ENCODE data around the gene SPATS2.
"Not testable (repeated sequence)": the region's sequence is repeated elsewhere in the genome, so short reads cannot be mapped to it uniquely, and the experiment has no call there.

SPATS2 gene

DNA sequence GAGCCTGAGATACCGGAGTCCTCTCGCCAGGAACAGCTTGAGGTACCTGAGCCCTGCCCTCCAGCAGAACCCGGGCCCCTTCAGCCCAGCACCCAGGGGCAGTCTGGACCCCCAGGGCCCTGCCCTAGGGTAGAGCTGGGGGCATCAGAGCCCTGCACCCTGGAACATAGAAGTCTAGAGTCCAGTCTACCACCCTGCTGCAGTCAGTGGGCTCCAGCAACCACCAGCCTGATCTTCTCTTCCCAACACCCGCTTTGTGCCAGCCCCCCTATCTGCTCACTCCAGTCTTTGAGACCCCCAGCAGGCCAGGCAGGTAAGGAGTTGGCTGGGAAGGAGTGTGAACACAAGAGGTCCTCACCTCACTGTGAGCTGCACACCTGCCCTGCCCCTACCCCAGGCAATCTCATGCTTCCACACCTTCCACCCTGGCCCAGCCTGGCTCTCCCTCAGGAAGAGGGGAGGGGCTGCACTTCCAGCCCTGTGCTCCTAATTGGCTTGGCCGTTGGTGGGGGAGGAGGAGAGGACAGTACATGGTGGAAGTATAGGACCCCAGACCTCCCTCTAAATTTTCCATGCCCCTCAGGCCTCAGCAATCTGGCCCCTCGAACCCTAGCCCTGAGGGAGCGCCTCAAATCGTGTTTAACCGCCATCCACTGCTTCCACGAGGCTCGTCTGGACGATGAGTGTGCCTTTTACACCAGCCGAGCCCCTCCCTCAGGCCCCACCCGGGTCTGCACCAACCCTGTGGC, 36.5 kb upstream of the SPATS2 start:
- DNase-seq = no peak
- in situ Hi-C loops (cut with HindIII; ENCODE audit: low pct_ligation_motif_present, low sequenced_read_pairs) = no loop called here
- H3K27me3 ChIP-seq (replicated peaks) = peaks cover 19% of the 10 kb centered on the region
- H3K4me3 ChIP-seq (ENCODE audit: low read depth, low read length) = no peak overlapping the region
- no peak overlapping the region for H3K27ac ChIP-seq
- H3K36me3 ChIP-seq (replicated peaks) = no peaks in the 10 kb centered on the region
- TF ChIP-seq, protein P1, sequence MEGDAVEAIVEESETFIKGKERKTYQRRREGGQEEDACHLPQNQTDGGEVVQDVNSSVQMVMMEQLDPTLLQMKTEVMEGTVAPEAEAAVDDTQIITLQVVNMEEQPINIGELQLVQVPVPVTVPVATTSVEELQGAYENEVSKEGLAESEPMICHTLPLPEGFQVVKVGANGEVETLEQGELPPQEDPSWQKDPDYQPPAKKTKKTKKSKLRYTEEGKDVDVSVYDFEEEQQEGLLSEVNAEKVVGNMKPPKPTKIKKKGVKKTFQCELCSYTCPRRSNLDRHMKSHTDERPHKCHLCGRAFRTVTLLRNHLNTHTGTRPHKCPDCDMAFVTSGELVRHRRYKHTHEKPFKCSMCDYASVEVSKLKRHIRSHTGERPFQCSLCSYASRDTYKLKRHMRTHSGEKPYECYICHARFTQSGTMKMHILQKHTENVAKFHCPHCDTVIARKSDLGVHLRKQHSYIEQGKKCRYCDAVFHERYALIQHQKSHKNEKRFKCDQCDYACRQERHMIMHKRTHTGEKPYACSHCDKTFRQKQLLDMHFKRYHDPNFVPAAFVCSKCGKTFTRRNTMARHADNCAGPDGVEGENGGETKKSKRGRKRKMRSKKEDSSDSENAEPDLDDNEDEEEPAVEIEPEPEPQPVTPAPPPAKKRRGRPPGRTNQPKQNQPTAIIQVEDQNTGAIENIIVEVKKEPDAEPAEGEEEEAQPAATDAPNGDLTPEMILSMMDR (IDR thresholded peaks at IDR 0.05; ENCODE audit: low read depth, low read length, missing control alignments) = no peak

DNA sequence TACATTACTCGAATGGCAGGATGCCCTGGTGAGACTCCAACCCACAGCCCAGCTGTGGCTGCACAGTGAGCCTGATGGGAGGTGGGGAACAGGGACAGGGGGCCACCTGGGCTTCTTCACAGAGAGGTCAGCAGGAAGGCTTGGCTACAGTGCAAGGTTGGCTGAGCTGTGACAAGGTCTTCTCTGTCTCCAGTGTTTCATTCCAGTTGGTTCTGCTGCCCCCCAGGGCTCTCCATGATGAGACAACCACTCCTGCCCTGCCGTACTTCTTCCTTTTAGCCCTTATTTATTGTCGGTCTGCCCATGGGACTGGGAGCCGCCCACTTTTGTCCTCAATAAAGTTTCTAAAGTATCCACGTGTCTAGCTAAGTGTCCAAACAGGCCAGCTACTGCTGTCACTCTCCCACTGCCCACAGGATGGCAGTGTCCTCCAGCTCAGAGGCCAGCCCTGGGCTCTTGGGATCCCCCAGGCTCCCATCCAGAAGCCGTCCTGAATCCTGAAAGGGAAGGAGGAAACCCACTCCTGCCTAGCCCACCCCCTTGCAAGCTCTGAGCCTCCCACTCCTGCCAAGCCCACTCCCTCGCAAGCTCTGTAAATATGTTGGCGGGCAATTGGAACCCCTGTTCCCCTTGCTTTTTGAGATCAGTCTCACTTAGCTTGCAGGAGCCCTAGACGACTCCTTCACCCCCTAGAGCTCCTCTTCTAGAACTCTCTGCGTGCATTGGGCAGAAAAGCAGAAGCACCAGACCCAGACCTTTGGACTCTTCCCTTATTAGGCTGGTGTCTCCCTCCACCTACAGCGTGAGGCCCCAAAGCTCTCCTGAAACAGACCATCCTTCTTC, 35.7 kb upstream of the SPATS2 start:
- peaks cover 27% of the 10 kb centered on the region for H3K27me3 ChIP-seq (replicated peaks)
- TF ChIP-seq, protein P1 (IDR thresholded peaks at IDR 0.05; ENCODE audit: low read depth, low read length, missing control alignments) = peak; percentile 94
- in situ Hi-C loops (cut with HindIII; ENCODE audit: low pct_ligation_motif_present, low sequenced_read_pairs) = no loop called here
- peak; percentile 74 for DNase-seq
- no peak overlapping the region for H3K4me3 ChIP-seq (ENCODE audit: low read depth, low read length)
- no peaks in the 10 kb centered on the region for H3K36me3 ChIP-seq (replicated peaks)
- H3K27ac ChIP-seq = no peak overlapping the region

GRCh38 chr12:49332441-49332861, 34.8 kb upstream of the SPATS2 start:
- Histone ChIP-seq H3K27me3 (replicated peaks) (peaks cover 31% of the 10 kb centered on the region), H3K27ac (no peak overlapping the region), H3K4me3 (ENCODE audit: low read depth, low read length) (no peak overlapping the region), H3K36me3 (replicated peaks) (no peaks in the 10 kb centered on the region)
- DNase-seq = no peak
- TF ChIP-seq, protein P1 (IDR thresholded peaks at IDR 0.05; ENCODE audit: low read depth, low read length, missing control alignments) = no peak
- in situ Hi-C loops (cut with HindIII; ENCODE audit: low pct_ligation_motif_present, low sequenced_read_pairs) = no loop called here

DNA sequence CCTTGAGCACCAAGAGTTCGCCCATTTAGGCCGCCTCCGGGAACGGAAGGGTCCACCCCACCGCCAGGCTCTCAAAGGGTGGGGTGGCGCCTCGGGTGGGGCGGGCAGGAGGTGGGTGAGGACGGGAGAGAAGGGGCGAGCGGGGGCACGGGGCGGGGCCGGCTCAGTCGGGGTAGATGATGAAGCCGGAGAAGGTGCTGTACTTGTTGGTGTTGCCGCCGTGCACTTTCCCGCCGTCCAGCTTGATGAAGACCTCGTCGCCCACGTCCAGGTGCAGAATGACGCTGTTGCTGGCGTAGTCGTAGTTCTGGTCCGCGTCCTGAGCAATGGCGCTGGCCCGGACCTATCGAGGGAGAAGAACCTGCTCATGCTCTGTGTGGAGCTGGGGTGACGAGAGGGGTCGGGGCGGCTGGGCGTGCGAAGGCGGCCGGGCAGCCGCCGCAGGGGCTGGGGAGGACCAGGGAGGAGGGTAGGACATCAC, 34.3 kb upstream of the SPATS2 start:
- H3K27me3 ChIP-seq (replicated peaks) = peaks cover 35% of the 10 kb centered on the region
- no peaks in the 10 kb centered on the region for H3K36me3 ChIP-seq (replicated peaks)
- DNase-seq = no peak
- in situ Hi-C loops (cut with HindIII; ENCODE audit: low pct_ligation_motif_present, low sequenced_read_pairs) = no loop called here
- H3K27ac ChIP-seq = no peak overlapping the region
- peak overlapping the region; percentile 12 for H3K4me3 ChIP-seq (ENCODE audit: low read depth, low read length)
- TF ChIP-seq, protein P1 (IDR thresholded peaks at IDR 0.05; ENCODE audit: low read depth, low read length, missing control alignments) = no peak

DNA sequence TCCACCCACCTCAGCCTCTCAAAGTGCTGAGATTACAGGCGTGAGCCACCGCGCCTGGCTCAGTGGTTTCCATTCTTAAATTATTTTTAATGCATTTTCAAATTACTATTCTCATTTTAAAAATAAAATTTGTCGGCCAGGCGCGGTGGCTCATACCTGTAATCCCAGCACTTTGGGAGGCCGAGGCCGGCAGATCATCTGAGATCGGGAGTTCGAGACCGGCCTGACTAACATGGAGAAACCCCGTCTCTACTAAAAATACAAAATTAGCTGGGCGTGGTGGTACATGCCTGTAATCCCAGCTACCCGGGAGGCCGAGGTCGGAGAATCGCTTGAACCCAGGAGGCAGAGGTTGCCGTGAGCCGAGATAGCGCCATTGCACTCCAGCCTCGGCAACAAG, 33.5 kb upstream of the SPATS2 start:
- H3K36me3 ChIP-seq (replicated peaks); H3K27ac ChIP-seq; H3K4me3 ChIP-seq (ENCODE audit: low read depth, low read length); in situ Hi-C loops (cut with HindIII; ENCODE audit: low pct_ligation_motif_present, low sequenced_read_pairs); DNase-seq: not testable (repeated sequence)
- H3K27me3 ChIP-seq (replicated peaks) = peaks cover 35% of the 10 kb centered on the region

- Histone ChIP-seq H3K27ac (no peak overlapping the region), H3K4me3 (ENCODE audit: low read depth, low read length) (no peak overlapping the region), H3K36me3 (replicated peaks) (no peaks in the 10 kb centered on the region), H3K27me3 (replicated peaks) (peaks cover 35% of the 10 kb centered on the region)
- TF ChIP-seq, protein P1 (IDR thresholded peaks at IDR 0.05; ENCODE audit: low read depth, low read length, missing control alignments) = no peak
- in situ Hi-C loops (cut with HindIII; ENCODE audit: low pct_ligation_motif_present, low sequenced_read_pairs) = no loop called here
- no peak for DNase-seq
Observed at GRCh38 chr12:49334226-49334625, 33.0 kb upstream of the SPATS2 start.

Measured in brain microvascular endothelial cell (primary cell).